Measurements from ENCODE around the gene MTFR1L. TPM values are rescaled to one million over a fixed set of nuclear protein-coding genes. Genes with fewer than 3 reads are reported as not detected.

Gene MTFR1L
- total and polyA plus RNA-seq, 9 of the 15 experiments (the other 6 are each of a cell fraction or from before 2014, with no cell fraction given), result 41.4 to 98.5 (median 53.7) TPM

DNA sequence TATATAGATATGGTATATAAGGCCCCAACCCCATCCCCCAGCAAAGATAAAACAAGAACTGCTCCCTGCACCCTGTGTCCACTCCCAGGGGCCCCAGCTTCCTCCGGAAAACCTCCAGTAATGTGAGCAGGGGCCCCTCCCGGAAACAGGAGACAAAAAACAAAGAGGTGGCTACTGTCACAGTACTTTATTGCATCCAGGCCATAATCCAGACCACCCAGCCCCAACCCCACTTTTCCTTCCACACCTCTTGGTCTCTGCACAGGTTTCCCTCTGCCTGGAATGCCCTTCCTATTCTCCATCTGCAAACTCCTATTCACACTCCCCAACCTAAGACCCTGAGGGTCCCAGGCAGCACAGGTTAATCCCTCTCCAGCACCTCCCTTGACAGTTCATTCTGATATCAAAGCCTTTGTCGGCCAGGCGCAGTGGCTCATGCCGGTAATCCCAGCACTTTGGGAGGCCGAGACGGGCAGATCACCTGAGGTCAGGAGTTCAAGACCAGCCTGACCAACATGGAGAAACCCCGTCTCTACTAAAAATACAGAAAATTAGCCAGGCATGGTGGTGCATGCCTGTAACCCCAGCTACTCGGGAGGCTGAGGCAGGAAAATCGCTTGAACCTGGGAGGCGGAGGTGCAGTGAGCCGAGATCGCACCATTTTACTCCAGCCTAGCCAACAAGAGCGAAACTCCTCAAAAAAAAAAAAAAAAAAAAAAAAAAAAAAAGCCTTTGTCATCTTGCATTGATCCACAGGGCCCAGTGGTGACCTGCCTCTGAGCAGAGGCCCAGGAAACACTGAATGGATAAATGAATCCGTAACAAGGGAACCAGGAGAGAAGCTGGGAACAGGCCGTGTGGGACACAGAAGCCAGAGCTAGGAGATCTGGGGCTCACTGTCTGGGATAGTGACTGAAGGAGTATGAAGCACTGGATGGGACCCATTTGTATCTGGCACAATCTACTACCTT, 41.8 kb downstream of the MTFR1L start (continued):
- TF ChIP-seq, protein P1, sequence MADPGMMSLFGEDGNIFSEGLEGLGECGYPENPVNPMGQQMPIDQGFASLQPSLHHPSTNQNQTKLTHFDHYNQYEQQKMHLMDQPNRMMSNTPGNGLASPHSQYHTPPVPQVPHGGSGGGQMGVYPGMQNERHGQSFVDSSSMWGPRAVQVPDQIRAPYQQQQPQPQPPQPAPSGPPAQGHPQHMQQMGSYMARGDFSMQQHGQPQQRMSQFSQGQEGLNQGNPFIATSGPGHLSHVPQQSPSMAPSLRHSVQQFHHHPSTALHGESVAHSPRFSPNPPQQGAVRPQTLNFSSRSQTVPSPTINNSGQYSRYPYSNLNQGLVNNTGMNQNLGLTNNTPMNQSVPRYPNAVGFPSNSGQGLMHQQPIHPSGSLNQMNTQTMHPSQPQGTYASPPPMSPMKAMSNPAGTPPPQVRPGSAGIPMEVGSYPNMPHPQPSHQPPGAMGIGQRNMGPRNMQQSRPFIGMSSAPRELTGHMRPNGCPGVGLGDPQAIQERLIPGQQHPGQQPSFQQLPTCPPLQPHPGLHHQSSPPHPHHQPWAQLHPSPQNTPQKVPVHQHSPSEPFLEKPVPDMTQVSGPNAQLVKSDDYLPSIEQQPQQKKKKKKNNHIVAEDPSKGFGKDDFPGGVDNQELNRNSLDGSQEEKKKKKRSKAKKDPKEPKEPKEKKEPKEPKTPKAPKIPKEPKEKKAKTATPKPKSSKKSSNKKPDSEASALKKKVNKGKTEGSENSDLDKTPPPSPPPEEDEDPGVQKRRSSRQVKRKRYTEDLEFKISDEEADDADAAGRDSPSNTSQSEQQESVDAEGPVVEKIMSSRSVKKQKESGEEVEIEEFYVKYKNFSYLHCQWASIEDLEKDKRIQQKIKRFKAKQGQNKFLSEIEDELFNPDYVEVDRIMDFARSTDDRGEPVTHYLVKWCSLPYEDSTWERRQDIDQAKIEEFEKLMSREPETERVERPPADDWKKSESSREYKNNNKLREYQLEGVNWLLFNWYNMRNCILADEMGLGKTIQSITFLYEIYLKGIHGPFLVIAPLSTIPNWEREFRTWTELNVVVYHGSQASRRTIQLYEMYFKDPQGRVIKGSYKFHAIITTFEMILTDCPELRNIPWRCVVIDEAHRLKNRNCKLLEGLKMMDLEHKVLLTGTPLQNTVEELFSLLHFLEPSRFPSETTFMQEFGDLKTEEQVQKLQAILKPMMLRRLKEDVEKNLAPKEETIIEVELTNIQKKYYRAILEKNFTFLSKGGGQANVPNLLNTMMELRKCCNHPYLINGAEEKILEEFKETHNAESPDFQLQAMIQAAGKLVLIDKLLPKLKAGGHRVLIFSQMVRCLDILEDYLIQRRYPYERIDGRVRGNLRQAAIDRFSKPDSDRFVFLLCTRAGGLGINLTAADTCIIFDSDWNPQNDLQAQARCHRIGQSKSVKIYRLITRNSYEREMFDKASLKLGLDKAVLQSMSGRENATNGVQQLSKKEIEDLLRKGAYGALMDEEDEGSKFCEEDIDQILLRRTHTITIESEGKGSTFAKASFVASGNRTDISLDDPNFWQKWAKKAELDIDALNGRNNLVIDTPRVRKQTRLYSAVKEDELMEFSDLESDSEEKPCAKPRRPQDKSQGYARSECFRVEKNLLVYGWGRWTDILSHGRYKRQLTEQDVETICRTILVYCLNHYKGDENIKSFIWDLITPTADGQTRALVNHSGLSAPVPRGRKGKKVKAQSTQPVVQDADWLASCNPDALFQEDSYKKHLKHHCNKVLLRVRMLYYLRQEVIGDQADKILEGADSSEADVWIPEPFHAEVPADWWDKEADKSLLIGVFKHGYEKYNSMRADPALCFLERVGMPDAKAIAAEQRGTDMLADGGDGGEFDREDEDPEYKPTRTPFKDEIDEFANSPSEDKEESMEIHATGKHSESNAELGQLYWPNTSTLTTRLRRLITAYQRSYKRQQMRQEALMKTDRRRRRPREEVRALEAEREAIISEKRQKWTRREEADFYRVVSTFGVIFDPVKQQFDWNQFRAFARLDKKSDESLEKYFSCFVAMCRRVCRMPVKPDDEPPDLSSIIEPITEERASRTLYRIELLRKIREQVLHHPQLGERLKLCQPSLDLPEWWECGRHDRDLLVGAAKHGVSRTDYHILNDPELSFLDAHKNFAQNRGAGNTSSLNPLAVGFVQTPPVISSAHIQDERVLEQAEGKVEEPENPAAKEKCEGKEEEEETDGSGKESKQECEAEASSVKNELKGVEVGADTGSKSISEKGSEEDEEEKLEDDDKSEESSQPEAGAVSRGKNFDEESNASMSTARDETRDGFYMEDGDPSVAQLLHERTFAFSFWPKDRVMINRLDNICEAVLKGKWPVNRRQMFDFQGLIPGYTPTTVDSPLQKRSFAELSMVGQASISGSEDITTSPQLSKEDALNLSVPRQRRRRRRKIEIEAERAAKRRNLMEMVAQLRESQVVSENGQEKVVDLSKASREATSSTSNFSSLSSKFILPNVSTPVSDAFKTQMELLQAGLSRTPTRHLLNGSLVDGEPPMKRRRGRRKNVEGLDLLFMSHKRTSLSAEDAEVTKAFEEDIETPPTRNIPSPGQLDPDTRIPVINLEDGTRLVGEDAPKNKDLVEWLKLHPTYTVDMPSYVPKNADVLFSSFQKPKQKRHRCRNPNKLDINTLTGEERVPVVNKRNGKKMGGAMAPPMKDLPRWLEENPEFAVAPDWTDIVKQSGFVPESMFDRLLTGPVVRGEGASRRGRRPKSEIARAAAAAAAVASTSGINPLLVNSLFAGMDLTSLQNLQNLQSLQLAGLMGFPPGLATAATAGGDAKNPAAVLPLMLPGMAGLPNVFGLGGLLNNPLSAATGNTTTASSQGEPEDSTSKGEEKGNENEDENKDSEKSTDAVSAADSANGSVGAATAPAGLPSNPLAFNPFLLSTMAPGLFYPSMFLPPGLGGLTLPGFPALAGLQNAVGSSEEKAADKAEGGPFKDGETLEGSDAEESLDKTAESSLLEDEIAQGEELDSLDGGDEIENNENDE (IDR thresholded peaks at IDR 0.05; ENCODE audit: low read depth, low read length), result no peak
- TF ChIP-seq ZNF551 (CRISPR knock-in tag; IDR thresholded peaks at IDR 0.05), result no peak
- TF ChIP-seq ZNF57 (CRISPR knock-in tag; IDR thresholded peaks at IDR 0.05), result no peak
- TF ChIP-seq MYNN (IDR thresholded peaks at IDR 0.05), result no peak
- TF ChIP-seq MYNN (CRISPR knock-in tag; IDR thresholded peaks at IDR 0.05), result no peak
- TF ChIP-seq BDP1 (IDR thresholded peaks at IDR 0.05; ENCODE audit: insufficient read depth, insufficient read length), result no peak
- TF ChIP-seq HDAC8 (tag; IDR thresholded peaks at IDR 0.05), result no peak
- peak; percentile 79 for TF ChIP-seq SOX6 (IDR thresholded peaks at IDR 0.05)
- TF ChIP-seq, protein P2, sequence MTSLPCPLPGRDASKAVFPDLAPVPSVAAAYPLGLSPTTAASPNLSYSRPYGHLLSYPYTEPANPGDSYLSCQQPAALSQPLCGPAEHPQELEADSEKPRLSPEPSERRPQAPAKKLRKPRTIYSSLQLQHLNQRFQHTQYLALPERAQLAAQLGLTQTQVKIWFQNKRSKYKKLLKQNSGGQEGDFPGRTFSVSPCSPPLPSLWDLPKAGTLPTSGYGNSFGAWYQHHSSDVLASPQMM (CRISPR knock-in tag; IDR thresholded peaks at IDR 0.05), result no peak
- TF ChIP-seq, protein P3, sequence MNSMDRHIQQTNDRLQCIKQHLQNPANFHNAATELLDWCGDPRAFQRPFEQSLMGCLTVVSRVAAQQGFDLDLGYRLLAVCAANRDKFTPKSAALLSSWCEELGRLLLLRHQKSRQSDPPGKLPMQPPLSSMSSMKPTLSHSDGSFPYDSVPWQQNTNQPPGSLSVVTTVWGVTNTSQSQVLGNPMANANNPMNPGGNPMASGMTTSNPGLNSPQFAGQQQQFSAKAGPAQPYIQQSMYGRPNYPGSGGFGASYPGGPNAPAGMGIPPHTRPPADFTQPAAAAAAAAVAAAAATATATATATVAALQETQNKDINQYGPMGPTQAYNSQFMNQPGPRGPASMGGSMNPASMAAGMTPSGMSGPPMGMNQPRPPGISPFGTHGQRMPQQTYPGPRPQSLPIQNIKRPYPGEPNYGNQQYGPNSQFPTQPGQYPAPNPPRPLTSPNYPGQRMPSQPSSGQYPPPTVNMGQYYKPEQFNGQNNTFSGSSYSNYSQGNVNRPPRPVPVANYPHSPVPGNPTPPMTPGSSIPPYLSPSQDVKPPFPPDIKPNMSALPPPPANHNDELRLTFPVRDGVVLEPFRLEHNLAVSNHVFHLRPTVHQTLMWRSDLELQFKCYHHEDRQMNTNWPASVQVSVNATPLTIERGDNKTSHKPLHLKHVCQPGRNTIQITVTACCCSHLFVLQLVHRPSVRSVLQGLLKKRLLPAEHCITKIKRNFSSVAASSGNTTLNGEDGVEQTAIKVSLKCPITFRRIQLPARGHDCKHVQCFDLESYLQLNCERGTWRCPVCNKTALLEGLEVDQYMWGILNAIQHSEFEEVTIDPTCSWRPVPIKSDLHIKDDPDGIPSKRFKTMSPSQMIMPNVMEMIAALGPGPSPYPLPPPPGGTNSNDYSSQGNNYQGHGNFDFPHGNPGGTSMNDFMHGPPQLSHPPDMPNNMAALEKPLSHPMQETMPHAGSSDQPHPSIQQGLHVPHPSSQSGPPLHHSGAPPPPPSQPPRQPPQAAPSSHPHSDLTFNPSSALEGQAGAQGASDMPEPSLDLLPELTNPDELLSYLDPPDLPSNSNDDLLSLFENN (IDR thresholded peaks at IDR 0.05; ENCODE audit: low read depth in 2 of 2, low read length in 2 of 2), result peak in 1 of 2 experiments; percentile 29; a peak in 1 of 4 replicates
- TF ChIP-seq NFE2L1 (tag; IDR thresholded peaks at IDR 0.05; ENCODE audit: borderline replicate concordance, low read depth), result no peak
- no peak for TF ChIP-seq KDM2B (CRISPR knock-in tag; IDR thresholded peaks at IDR 0.05)
